ENCODE measurements around the gene MAZ. TPM values are rescaled to one million over a fixed set of nuclear protein-coding genes. Genes with fewer than 3 reads are reported as not detected.

Gene MAZ
- total and polyA plus RNA-seq, 2 of the 13 experiments (the other 11 are each of a cell fraction or from before 2014, with no cell fraction given): 203 to 277 TPM

GRCh38 chr16:29815793-29816693 is 9.7 kb downstream of the MAZ start, which contains the start of gene PAGR1 (continued):
- TF ChIP-seq UBTF (CRISPR knock-in tag; IDR thresholded peaks at IDR 0.05) (no peak; the same call in 1 of the 2 replicates), ZNF280B (CRISPR knock-in tag; IDR thresholded peaks at IDR 0.05; ENCODE audit: borderline replicate concordance) (peak; percentile 97), TCF12 (IDR thresholded peaks at IDR 0.05) (no peak), TCF12 (CRISPR knock-in tag; IDR thresholded peaks at IDR 0.05) (peak; percentile 70; the same call in 1 of the 2 replicates), ZNF12 (CRISPR knock-in tag; IDR thresholded peaks at IDR 0.05) (peak; percentile 26; the same call in 1 of the 2 replicates), ZKSCAN8 (CRISPR knock-in tag; IDR thresholded peaks at IDR 0.05; ENCODE audit: borderline replicate concordance) (peak; percentile 66; the same call in 1 of the 2 replicates), ZNF556 (CRISPR knock-in tag; IDR thresholded peaks at IDR 0.05; ENCODE audit: borderline replicate concordance) (peak; percentile 92), ZNF724P (CRISPR knock-in tag; IDR thresholded peaks at IDR 0.05; ENCODE audit: borderline replicate concordance) (peak; percentile 76; the same call in 1 of the 2 replicates), ZNF468 (CRISPR knock-in tag; IDR thresholded peaks at IDR 0.05) (no peak), CENPX (CRISPR knock-in tag; IDR thresholded peaks at IDR 0.05) (no peak), XRCC5 (optimal IDR thresholded peaks at IDR 0.05; ENCODE audit: low read length) (peak; percentile 97), CBX2 (IDR thresholded peaks at IDR 0.05; ENCODE audit: low read depth, low read length) (no peak), CBX2 (CRISPR knock-in tag; IDR thresholded peaks at IDR 0.05; ENCODE audit: low read depth) (no peak), ZFP1 (CRISPR knock-in tag; IDR thresholded peaks at IDR 0.05) (peak; percentile 35), GTF2F1 (IDR thresholded peaks at IDR 0.05; ENCODE audit: low read length) (no peak), ZNF607 (CRISPR knock-in tag; IDR thresholded peaks at IDR 0.05; ENCODE audit: borderline replicate concordance) (peak; percentile 96; the same call in 1 of the 2 replicates), ZNF20 (CRISPR knock-in tag; IDR thresholded peaks at IDR 0.05) (no peak), IRF2 (CRISPR knock-in tag; IDR thresholded peaks at IDR 0.05) (peak; percentile 74; the same call in 1 of the 2 replicates), ZNF672 (CRISPR knock-in tag; IDR thresholded peaks at IDR 0.05) (no peak), NFRKB (IDR thresholded peaks at IDR 0.05) (peak; percentile 90), SMARCE1 (IDR thresholded peaks at IDR 0.05; ENCODE audit: borderline replicate concordance) (no peak)
- TF ChIP-seq, protein P1, sequence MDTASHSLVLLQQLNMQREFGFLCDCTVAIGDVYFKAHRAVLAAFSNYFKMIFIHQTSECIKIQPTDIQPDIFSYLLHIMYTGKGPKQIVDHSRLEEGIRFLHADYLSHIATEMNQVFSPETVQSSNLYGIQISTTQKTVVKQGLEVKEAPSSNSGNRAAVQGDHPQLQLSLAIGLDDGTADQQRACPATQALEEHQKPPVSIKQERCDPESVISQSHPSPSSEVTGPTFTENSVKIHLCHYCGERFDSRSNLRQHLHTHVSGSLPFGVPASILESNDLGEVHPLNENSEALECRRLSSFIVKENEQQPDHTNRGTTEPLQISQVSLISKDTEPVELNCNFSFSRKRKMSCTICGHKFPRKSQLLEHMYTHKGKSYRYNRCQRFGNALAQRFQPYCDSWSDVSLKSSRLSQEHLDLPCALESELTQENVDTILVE (CRISPR knock-in tag; IDR thresholded peaks at IDR 0.05): 0 out of 2 replicates have a peak, but pooled peaks have one; percentile 57
- TF ChIP-seq, protein P2, sequence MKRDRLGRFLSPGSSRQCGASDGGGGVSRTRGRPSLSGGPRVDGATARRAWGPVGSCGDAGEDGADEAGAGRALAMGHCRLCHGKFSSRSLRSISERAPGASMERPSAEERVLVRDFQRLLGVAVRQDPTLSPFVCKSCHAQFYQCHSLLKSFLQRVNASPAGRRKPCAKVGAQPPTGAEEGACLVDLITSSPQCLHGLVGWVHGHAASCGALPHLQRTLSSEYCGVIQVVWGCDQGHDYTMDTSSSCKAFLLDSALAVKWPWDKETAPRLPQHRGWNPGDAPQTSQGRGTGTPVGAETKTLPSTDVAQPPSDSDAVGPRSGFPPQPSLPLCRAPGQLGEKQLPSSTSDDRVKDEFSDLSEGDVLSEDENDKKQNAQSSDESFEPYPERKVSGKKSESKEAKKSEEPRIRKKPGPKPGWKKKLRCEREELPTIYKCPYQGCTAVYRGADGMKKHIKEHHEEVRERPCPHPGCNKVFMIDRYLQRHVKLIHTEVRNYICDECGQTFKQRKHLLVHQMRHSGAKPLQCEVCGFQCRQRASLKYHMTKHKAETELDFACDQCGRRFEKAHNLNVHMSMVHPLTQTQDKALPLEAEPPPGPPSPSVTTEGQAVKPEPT (CRISPR knock-in tag; IDR thresholded peaks at IDR 0.05; ENCODE audit: low read depth): peak; percentile 76; the same call in 1 of the 2 replicates

Measured in HepG2 (cell line).